NCI-H524 treated with DMSO at 0.1 percent for 48 hours (cell line): ENCODE measurements around the gene CHCHD3.
"Not testable (repeated sequence)": the region's sequence is repeated elsewhere in the genome, so short reads cannot be mapped to it uniquely, and the experiment has no call there.

Source experiments
- DNase-seq: peaks from one replicate; lab custom pipeline; 2025; lab: John Stamatoyannopoulos, UW

Gene CHCHD3

GRCh38 chr7:132947011-132947410 lies 134.9 kb downstream of the CHCHD3 start:
- DNase-seq, result no peak

- DNase-seq, result no peak
Measured at GRCh38 chr7:132944774-132945173, 137.1 kb downstream of the CHCHD3 start.

- DNase-seq, result no peak
Measured at GRCh38 chr7:132943645-132944044, 138.2 kb downstream of the CHCHD3 start.

GRCh38 chr7:132942701-132943100 lies 139.2 kb downstream of the CHCHD3 start:
- DNase-seq, result no peak

- no peak for DNase-seq
Measured at GRCh38 chr7:132941905-132942304, 140.0 kb downstream of the CHCHD3 start.

- DNase-seq, result no peak
Measured at GRCh38 chr7:132941428-132941827, 140.5 kb downstream of the CHCHD3 start.

- DNase-seq, result no peak
Measured at GRCh38 chr7:132940084-132940483, 141.8 kb downstream of the CHCHD3 start.

- no peak for DNase-seq
Measured at GRCh38 chr7:132939495-132939894, 142.4 kb downstream of the CHCHD3 start.

- no peak for DNase-seq
Measured at GRCh38 chr7:132937286-132937685, 144.6 kb downstream of the CHCHD3 start.

GRCh38 chr7:132935608-132936007 lies 146.3 kb downstream of the CHCHD3 start:
- no peak for DNase-seq

GRCh38 chr7:132934017-132934416 lies 147.9 kb downstream of the CHCHD3 start:
- no peak for DNase-seq

- DNase-seq, result no peak
Measured at GRCh38 chr7:132933072-132933458, 148.8 kb downstream of the CHCHD3 start.

- DNase-seq, result no peak
Measured at GRCh38 chr7:132932296-132933071, 149.4 kb downstream of the CHCHD3 start.

- DNase-seq, result no peak
Measured at GRCh38 chr7:132930881-132931280, 151.0 kb downstream of the CHCHD3 start.

GRCh38 chr7:132929944-132930343 lies 151.9 kb downstream of the CHCHD3 start:
- not testable (repeated sequence) for DNase-seq

GRCh38 chr7:132919771-132920170 lies 162.1 kb downstream of the CHCHD3 start:
- no peak for DNase-seq

- DNase-seq, result no peak
Measured at GRCh38 chr7:132915647-132916046, 166.2 kb downstream of the CHCHD3 start.

GRCh38 chr7:132910657-132911056 lies 171.2 kb downstream of the CHCHD3 start:
- no peak for DNase-seq

GRCh38 chr7:132907380-132907940 lies 174.4 kb downstream of the CHCHD3 start:
- no peak for DNase-seq

- no peak for DNase-seq
Measured at GRCh38 chr7:132906193-132906835, 175.6 kb downstream of the CHCHD3 start.

GRCh38 chr7:132905136-132905535 lies 176.8 kb downstream of the CHCHD3 start:
- not testable (repeated sequence) for DNase-seq

GRCh38 chr7:132904209-132904608 lies 177.7 kb downstream of the CHCHD3 start:
- no peak for DNase-seq

GRCh38 chr7:132902294-132902693 lies 179.6 kb downstream of the CHCHD3 start:
- DNase-seq, result not testable (repeated sequence)
